Cerebellar nuclear complex (tissue), 1 donor: ENCODE results near the gene PKLR.
A peak's percentile ranks its signal among the peaks of the same experiment; 100 is the strongest.
"Not testable (repeated sequence)": the region's sequence is repeated elsewhere in the genome, so short reads cannot be mapped to it uniquely, and the experiment has no call there.

Experiments
- DNase-seq, 2 experiments: peaks; one replicate each; lab custom pipeline; 2025; lab: John Stamatoyannopoulos, UW

The PKLR gene

GRCh38 chr1:155318082-155318481, 16.8 kb upstream of the PKLR start:
- no peak for DNase-seq

DNA sequence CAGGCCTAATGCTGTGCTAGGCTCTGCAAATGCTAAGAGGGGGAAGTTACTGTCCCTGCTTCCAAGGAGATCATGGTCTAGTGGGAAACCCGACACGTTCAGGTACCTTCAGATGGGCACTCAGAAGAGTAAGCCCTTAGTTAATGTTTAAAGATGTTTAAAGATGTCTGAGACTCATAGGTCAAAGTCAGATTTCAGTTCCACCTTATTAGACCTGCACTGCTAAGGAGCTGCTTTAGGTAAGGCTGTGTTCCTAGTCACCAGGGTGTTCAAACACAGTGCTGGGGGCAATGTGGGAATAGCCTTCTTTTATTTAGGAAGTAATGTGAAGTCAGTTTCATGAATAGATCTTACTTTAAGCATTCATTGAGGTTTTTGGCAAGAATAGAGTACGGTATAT, 15.7 kb upstream of the PKLR start:
- DNase-seq = no peak

DNA sequence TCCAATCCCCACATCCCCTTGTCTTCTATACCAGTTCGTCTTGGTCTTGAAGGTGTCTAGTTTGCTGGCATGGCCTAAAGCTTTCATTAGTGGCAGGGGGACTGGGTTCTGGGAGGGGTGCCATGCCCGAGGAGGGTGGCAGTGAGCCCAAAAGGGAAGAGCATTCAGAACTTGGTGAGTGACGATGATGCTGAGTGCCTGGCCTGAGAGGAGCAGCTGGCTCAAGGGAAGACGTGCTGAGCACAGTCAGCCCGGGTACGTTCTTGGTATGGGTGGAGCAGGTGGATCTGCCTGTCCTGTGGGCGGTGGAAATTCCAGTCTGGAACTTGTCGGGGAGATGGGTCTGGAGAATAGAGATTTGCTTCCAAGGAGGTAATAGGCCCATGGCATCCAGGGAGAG, 12.0 kb upstream of the PKLR start:
- no peak for DNase-seq

GRCh38 chr1:155309423-155310021, 8.3 kb upstream of the PKLR start:
- no peak for DNase-seq

DNA sequence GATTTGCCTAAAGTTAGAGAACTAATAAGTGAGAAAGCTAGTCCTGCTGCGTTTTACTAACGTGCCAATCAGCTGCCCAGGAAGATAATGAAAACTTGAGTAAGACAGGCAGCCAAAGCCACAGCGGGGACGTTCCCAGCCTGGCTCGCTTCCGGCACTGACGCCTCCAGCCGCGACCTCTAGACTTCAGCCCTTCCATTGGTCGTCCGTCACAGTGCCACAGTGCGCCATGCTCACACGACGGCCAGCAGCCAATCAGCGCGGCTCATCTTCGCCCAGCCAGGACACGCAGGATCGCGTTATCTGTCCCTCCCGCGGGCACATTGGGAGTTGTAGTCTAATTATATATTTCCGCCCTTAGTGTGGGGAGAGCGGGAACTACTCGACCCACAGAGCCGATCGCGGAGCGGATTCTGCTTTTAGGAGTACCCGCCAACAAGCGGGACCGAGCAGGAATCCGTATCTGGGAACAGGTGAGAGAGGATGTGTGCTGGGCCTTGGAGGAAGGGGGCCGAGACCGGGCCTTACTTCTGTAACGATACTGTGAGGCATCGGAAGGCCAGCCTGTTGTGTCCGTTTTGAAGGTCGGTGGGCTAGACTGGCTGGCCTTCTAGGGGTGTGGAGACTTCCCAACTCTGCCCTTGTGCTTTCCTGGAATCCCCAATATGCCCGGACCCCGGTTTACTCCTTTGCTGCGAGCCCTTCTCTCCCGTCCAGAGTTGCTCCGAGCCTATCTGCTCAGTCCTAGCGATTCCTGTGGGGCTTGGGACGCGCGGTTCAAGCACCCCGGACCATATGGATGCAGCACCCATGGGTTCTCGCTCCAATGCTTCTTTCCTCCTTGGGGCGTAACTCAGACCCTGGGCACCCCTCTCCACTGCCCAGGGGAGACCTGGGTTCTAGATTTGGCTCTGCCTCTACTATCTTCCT, 7.5 kb upstream of the PKLR start, which contains the start of gene FDPS:
FDPS (plus strand) TSS at position 374 of the 930 bp plus-strand sequence. CDS start 924 bp downstream, outside the sequence.
- peak; percentile 97 to 99 for DNase-seq

GRCh38 chr1:155307247-155307740, 6.1 kb upstream of the PKLR start:
- no peak for DNase-seq

- DNase-seq = no peak
Measured at GRCh38 chr1:155305881-155306391, 4.7 kb upstream of the PKLR start.

GRCh38 chr1:155304558-155305063, 3.4 kb upstream of the PKLR start:
- DNase-seq = no peak

DNA sequence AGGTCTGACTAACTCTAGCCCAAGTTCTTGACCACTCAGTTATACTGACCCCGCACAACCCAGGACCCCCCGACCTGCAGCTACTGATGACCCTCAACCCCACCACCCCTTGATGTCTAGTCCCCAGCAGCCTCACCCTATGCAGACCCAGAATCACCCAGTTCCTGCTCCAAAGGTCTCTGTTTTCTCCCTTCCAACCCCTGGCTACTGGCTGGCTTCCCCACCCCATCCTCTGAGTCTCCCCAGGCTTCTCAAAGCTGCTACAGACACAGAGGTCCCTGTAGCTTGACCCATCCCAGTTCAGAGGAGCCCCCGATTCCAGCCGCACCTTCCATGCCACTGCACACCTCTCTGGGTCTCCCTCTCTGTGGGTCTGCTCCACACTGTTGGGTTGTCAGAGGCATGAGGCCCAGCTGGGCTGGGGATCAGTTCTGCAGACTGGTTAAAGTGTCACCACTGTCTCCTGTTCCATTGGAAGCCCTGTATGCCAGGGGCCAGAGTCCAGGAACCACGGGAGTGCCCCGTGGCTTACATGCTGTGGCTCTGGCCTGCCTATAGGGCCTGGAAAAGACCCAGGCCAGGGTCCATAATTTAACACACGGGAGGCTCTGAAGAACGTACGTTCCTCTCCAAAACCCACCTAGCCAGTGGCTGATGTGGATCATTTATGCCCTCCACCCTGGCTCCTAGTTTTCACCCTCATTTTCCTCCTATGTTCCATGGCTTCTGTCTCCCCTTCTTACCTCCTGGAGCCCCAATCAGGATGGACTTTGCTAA, 497 bp downstream of the PKLR start:
- DNase-seq = no peak

- DNase-seq = no peak
Measured at GRCh38 chr1:155300024-155300423, 1.2 kb downstream of the PKLR start.

- no peak for DNase-seq
Measured at GRCh38 chr1:155297384-155297783, 3.9 kb downstream of the PKLR start.

DNA sequence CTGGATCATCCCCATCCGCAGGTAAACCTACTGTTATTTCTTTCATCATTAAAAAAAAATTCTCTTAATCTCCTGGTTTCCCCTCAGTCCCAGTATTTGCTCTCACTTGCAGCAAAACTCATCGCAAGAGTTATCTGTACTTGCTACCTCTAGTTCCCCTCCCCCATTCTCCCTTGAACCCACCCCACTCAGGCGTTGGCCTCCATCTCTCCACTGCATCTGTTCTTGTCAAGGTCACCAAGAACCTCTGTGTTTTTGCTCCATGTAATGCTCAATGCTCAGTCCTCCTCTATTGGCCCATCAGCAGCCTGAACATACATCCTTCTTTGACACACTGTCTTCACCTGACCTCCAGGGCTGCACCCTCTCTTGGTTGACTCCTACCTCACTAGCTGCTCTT, 4.6 kb downstream of the PKLR start:
- no peak for DNase-seq

GRCh38 chr1:155295942-155296267, 5.3 kb downstream of the PKLR start:
- DNase-seq = no peak

- DNase-seq = no peak
Measured at GRCh38 chr1:155295183-155295941, 5.9 kb downstream of the PKLR start.

DNA sequence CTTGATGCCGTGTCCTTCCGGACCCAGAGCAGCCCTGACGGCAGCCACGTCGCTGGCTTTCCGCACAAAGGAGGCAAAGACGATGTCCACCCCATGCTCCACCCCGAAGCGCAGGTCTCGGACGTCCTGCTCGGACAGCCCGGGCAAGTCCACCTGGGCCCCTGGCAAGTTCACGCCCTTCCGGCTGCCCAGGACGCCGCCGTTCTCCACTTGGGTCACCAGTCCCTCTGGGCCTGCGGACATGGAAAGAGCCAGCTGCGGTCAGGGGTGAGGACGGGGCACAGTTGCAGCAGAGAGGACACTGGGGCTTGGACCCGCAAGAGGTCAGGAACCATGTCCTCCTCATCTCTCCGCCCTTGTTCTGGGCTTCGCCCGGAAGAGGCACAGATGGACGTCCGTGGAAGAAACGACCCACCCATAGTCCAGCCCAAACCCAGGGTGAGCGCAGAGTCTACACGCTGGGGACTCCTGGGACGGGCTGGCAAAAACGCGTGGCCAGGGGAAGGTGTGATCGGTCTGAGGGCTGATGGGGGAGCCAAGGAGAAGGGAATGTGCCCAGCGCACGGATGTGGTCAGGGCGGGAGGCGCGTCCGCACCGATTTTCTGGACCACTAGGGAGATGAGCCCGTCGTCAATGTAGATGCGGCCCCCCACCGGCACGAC, 6.6 kb downstream of the PKLR start:
- no peak for DNase-seq

GRCh38 chr1:155293086-155293749, 8.0 kb downstream of the PKLR start:
- DNase-seq = no peak

- DNase-seq = not testable (repeated sequence)
Measured at GRCh38 chr1:155291006-155291405, 10.2 kb downstream of the PKLR start.

- no peak for DNase-seq
Measured at GRCh38 chr1:155287987-155288543, 13.2 kb downstream of the PKLR start.

DNA sequence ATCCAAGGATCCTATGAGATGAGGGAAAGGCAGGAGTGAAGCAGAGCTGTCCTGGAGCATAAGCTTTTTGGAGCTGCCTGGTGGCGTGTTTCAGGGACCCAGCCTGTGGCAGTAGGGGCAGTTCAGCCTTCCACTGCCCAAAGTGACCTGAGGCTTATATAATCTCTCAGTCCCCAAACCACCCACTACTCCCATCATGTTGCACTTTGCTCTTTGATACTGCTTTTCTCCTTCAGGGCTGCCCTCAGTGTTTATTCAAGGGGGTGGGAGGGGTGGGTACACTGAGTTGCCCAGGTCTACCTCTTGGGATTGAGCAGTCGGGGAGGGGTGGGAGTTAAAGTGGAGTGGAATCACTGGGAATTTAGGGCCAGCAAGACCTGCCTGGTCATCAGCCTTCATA, 14.7 kb downstream of the PKLR start:
- no peak for DNase-seq

DNA sequence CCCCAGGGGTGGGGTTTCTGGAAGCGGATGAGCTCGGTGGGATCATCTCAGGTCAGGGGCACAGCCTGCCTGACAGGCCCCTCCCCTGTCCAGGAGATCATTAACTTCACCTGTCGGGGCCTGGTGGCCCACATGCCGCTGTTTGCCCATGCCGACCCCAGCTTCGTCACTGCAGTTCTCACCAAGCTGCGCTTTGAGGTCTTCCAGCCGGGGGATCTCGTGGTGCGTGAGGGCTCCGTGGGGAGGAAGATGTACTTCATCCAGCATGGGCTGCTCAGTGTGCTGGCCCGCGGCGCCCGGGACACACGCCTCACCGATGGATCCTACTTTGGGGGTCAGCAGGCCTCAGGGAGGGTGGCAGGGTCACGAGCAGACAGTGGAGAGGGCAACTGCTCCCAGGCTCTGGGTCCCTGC, 15.6 kb downstream of the PKLR start:
- no peak for DNase-seq
